Vein endothelial cell (primary cell): Measurements from ENCODE around the gene FXN. TPM values are rescaled to one million over a fixed set of nuclear protein-coding genes. Genes with fewer than 3 reads are reported as not detected.

Source experiments
- small RNA-seq: library from RNA; depleted of rRNA; stranded (forward); fragments of <200 nt; gene quantifications from one replicate; pipeline ENCODE3, GENCODE V24; 2012
- total RNA-seq: library from RNA; depleted of rRNA; stranded (reverse); fragments of >200 nt; gene quantifications from 2 replicates; pipeline ENCODE4 v1.2.3, GENCODE V29; 2012

FXN gene
- 8.9 and 9.5 TPM in 2 replicates for total RNA-seq

GRCh38 chr9:69035438-69036308 is at the start of gene FXN:
TSS of gene FXN (plus strand) at chr9:69035752. CDS start at chr9:69035783, 31 bp downstream.

DNA sequence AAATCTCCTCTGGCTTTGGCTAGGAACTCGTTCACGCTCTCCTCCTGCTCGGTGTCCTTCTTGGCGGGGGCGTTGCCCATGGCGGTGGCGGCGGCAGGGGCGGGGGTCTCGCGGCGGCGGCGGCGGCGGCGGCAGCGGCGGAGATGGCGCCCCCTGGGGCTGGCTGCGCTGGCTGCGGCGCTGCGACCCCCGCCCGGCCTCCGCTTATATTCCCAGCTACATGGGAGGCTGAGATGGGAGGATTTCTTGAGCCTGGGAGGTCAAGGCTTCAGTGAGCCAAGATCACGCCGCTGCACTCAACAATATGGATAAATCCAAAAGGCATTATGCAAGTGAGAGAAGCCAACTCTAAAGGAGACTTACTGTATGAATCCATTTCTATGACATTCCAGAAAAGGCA is 21.5 kb upstream of the FXN start, which contains the start of gene PRKACG:
Gene PRKACG, minus strand, starts transcription at position 101 of the 400 bp plus-strand sequence. Its CDS starts 21 bp downstream, at position 80.

Small RNA genes lying within 50 kb of the gene (small RNA-seq; reads per million reads assigned to genes)
- not detected for gene AL162730.1

Other genes starting within 250 kb of the FXN start
- gene PRKACG, start 21.6 kb upstream of the FXN start, total RNA-seq: not detected in 2 replicates
- 108 and 165 TPM in 2 replicates for gene TJP2, start 138.5 kb downstream of the FXN start, total RNA-seq